ENCODE measurements around the gene MAD1L1.

The MAD1L1 gene

DNA sequence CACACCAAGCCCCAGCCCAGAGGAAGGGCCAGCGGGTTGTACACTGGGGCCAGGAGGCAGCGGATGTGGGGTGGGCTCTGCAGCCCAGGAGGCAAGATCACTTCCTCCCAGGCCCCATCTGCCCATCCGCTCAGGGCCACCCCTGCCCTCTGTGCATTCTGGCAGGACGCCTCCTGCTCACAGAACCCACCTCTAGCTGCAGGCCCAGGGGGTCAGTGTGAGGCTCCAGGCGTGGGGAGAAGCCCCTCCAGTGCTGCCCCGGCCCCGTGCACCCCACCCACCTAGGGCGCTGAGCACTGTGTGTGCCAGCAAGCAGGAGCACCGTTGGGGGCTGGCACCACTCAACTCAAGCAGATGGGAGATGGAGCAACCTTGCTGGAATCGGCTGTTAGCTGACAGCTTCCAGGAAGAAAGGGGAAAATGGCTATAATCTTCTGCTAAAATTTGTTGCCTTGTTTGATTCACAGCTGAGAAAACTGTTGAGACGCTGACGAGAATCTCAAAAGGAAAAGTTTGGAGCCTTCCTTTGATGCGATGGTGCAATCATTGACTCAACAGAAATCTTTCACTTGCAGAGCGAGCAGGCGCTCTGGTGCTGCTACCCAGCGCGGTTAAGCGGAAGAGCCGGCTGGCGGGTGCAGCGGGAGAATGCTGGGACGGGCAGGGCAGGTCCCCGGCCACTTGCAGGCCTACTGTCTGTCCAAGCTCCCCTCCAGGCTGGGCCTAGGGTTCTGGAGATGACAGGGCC is 286.5 kb downstream of the MAD1L1 start:
- FAIRE-seq, result no peak

DNA sequence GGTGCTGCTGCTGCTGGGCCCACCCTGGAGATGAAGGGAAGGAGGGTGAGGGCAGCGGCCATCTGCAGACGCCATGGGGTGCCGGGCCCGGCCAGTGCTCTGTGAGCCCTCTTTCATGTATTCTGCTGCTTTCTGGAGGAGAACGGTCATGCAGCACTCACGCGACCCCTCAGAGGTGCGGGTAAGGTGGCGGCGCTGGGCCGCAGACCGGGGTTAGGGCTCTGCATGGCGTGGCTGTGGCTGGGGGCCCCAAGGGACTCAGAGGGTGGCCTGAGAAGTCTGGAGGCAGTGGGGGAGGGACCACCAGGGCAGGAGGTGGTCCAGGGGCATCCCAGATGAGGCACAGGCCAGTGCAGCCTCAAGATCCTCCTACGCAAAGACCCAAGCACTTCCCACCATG is 287.2 kb downstream of the MAD1L1 start:
- no peak for FAIRE-seq

- no peak for FAIRE-seq
Observed at GRCh38 chr7:1944619-1945210, 288.0 kb downstream of the MAD1L1 start.

DNA sequence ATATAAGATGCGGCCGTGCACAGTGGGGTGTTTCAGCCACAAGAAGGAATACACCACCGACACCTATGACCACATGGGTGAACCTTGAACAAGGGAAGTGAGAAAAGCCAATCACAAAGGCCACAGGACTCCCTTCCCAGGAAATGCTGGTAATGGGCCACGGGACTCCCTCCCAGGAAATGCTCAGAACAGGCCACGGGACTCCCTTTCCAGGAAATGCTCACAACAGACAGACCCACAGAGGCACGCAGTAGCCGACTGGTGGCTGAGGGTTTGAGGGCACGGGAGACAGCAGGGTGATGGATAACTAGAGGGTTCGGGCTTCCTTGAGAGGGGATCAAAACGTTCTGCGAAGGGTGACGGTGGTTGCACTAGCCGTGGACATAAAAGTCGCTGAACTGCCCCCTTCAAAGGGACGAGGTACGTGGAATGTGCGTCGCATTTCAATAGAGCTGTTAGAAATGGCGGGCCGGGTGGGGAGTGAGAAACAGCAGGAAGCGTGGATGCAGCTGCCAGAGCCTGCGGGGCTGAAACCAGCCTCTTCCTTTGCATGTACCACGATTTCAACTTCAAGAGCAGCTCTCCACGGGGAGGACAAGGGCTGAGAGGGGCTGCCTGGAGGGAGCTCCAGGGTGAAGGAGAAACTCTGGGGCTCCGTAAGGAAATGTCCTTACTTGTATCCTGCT is 288.7 kb downstream of the MAD1L1 start:
- FAIRE-seq, result no peak

DNA sequence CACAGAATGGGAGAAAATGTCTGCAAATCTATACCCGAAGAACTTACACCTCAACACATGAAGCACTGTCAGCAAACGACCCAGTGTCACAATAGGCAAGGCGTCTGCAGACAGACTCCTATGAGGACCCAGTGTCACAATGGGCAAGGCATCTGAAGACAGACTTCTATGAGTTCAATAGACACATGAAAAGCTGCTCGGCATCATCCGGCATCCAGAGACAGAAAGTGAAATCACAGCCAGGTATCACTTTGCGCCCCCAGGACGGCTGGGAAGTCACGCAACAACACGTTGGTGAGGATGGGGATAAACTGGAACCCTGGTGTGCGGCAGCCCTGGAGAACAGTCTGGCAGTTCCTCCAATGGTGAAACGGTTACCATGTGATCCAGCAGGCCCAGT is 289.4 kb downstream of the MAD1L1 start:
- FAIRE-seq, result no peak

GRCh38 chr7:1942941-1943289 is 289.8 kb downstream of the MAD1L1 start:
- FAIRE-seq, result no peak

DNA sequence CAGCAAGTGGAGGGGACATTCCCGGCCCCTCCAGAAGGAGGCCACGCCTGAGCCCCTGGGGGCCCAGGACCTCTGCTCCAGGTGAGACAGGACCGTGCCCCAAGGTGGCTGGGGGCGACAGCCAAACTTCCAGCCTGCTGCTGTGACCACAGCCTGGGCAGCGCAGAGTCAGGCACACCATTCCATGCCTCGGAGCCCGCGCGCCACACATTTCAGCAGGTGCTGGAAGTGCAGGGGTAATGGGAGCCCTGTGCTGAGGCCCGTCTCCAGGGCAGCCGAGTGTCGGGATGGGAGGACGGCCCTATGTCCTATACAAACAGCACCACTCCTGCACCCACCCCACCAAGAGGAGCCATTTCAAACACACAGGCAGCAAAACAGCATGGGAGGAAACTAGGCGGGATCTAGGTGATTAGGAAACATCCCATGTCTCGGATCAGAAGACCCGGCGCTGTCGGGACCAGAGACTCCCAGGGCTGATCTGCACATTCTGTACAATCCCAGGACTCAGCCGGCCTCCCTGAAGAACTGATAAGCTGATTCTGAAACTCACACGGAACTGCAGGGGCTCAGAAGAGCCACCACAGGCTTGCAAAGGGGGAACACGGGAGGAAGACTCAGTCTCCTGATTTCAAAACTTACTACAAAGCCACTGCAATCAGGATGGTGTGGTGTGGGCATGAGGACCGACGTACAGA is 290.4 kb downstream of the MAD1L1 start:
- no peak for FAIRE-seq

GRCh38 chr7:1941464-1942242 is 291.1 kb downstream of the MAD1L1 start:
- no peak for FAIRE-seq

DNA sequence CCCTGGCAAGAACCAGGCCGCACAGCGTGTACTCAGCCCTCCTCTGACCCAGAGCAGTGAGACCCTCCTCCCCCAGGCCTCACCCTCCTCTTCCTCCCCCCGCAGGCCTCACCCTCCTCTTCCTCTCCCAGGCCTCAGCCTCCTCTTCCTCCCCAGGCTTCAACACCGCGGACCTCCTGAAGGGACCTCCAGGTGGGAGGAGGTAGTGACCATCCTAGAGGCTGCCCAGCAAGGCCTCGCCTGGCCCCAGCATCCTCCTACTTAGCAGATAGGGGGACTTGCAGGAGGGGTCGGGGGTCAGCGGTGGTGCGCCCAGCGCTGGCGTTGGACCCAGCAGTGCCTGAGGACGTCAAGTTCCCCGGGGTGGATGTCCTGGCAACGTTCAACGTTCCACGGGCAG is 291.9 kb downstream of the MAD1L1 start:
- FAIRE-seq, result no peak

DNA sequence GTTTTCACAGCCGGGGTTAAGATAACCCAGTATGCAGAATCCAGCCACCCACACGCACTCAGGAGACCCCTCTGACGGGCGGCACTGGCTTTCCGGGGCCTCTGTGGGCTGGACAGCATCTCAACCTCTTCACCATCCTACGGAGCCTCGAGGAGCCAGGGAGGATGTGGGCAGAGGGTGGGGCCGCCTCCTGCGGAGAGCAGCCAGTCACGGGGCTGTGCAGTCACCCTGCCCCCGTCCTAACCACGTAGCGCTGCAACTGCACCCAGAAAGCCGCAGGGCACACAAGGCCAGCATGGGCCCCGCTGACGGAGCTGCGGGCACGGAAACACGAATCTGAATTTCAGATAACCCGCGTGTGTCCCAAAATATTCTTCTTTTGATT is 292.4 kb downstream of the MAD1L1 start:
- no peak for FAIRE-seq

DNA sequence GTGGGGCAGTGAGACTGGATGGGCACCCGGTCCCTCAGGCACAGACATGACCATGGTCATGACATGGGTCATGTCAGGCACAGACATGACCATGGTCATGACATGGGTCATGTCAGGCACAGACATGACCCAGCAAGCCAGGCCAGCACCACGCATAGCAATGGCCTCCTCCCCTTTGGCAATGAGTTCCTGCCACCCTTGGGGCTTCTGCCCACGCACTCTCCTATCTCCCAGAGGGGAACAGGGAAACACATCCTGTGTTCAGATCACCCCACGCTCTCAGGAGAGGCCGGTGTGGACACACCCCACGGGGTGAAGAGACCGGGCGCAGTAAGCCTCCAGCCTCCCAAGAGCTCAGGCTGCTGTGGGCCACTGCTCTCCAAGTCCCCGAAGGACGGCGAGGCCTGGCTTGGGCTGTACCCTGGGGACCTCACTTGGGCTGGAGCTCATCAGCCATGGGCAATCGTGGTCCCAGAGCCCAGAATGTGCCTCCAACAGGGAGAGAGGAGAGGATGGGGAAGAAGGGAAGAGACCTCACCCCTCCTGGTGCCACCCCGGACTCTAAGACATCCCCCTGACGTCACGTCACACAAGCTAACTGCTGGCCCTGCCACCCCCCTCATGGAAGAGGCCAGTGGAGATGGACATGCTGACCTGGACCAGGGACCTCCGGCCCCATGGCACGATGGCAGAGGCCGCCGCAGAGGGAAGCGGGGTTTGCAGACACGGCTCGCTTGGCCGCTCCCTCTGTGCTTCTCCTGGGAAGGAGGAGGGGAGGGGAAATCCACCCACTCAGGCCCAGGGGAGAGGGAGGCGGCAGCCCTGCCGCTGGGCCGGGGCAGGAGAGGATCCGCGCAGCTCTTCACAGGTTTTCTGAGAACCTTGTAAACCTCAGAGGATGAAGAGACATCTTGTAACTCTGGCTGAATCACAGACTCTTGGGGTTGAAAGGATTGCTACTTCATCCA is 293.0 kb downstream of the MAD1L1 start:
- FAIRE-seq, result no peak

DNA sequence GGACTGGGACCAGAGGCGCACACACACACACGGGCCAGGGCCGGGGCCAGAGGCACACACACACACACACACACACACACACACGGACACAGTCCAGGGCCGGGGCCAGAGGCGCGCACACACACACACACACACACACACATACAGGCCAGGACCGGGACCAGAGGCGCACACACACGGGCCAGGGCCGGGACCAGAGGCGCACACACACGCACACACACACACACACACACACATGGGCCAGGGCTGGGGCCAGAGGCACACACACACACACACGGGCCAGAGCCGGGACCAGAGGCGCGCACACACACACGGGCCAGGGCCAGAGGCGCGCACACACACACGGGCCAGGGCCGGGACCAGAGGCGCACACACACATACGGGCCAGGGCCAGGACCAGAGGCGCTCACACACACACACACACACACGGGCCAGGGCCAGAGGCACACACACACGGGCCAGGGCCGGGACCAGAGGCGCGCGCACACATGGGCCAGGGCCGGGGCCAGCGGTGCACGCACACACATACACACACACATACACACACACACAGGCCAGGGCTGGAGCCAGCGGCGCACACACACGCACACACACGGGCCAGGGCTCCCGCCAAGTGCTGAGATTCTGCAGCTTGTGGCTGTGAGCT is 293.8 kb downstream of the MAD1L1 start:
- no peak for FAIRE-seq

GRCh38 chr7:1937252-1937605 is 295.5 kb downstream of the MAD1L1 start:
- no peak for FAIRE-seq

- no peak for FAIRE-seq
Observed at GRCh38 chr7:1936531-1937251, 296.1 kb downstream of the MAD1L1 start.

GRCh38 chr7:1936006-1936310 is 296.8 kb downstream of the MAD1L1 start:
- no peak for FAIRE-seq

DNA sequence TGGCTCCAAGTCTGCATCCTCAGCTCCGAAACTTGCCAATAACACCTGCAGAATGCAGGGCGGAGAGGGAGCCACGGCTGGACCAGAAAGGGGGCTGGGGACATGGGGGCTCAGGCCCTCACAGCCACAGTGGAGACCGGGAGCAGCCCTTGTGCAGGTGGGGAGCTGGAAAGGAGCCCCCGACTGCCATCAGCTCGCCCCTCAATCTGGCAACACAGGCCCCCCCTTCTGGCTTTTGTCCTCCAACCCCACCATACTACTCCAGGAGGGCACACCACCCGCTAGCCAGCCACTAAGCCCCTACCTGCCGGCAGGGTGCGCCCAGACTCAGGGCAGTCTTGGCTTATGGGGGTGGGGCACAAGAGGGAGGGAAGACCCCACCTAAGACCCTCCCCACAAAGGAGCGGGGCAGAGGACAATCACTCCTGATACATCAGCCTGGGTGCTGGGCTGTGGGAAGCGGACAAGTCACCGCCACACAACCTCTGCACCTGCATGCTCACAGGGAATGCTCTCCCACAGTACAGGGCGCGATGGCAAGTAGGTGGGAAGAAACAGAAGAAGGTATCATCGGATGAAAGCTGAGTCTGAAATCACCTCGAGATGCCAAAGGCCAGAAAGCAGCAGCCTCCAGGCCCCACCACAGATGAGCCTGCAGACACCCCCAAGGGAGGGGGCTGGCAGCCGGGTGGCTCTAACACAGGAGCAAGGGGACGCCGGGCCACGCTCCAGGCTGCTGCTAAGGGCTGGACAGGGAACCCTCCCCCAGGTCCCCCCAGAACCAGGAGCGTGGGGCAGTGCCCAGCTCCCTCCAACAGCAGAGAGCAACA is 297.4 kb downstream of the MAD1L1 start:
- no peak for FAIRE-seq

- FAIRE-seq, result no peak
Observed at GRCh38 chr7:1934756-1935155, 298.0 kb downstream of the MAD1L1 start.

GRCh38 chr7:1934017-1934416 is 298.7 kb downstream of the MAD1L1 start:
- FAIRE-seq, result no peak

DNA sequence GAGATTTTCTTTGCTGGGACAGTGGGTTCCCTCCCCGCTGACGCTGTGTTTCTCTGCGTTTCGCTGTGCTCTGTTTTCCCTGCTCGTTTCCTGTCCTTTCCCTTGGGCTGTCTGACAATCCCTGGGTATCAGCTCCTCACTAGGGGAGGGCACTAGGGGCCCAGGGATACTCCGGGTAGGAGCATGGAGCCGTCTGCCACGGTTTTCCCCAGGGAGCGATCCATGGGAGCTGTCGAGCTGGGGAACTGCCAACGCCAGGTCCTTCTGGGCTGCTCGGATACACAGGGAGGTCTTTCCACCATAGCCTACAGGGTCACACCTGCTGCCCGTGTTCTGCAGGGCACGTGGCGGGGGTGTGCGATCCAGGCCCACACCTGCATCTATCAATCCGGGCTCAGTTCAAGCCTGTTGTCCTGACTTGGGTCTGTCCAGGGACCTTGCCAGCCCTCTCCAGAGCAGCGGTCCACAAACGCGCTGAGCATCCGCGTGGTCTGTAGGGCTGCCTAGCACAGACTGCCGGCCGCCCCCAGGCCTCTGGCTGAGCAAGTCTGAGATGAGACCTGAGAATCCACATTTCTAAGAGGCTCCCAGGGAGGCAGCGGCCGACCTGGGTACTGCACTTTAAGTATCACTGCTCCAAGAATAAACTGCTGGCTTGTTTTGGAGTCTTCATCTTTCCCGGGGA is 299.5 kb downstream of the MAD1L1 start:
- no peak for FAIRE-seq
